Measurements from ENCODE around the gene ZNF524. TPM values are rescaled to one million over a fixed set of nuclear protein-coding genes. Genes with fewer than 3 reads are reported as not detected.

The ZNF524 gene
- total and polyA plus RNA-seq, 9 of the 15 experiments (the other 6 are each of a cell fraction or from before 2014, with no cell fraction given): 0.08 to 15.6 (median 2.9) TPM

DNA sequence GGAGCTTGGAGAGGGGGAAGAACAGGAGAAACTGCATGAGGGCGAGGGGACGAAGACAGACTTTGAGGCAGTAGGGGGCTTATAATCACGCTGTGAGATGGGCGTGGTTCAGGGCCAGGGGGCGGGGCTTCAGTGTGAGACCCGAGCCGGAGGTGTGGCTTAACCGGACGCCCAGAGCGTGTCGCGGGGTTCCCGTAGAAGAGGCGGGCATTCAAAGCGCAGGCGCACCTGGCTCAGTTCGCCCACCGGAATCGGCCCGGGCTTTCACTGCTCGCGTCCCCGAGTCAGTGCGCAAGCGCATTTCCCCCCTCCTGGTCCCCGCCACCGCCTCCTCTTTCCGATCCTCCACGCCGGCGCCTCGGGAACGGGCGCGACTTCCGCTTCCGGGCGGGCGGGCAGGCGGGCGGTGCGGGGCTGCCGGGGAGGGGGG is 5.1 kb downstream of the ZNF524 start (continued):
- TF ChIP-seq, protein P1, sequence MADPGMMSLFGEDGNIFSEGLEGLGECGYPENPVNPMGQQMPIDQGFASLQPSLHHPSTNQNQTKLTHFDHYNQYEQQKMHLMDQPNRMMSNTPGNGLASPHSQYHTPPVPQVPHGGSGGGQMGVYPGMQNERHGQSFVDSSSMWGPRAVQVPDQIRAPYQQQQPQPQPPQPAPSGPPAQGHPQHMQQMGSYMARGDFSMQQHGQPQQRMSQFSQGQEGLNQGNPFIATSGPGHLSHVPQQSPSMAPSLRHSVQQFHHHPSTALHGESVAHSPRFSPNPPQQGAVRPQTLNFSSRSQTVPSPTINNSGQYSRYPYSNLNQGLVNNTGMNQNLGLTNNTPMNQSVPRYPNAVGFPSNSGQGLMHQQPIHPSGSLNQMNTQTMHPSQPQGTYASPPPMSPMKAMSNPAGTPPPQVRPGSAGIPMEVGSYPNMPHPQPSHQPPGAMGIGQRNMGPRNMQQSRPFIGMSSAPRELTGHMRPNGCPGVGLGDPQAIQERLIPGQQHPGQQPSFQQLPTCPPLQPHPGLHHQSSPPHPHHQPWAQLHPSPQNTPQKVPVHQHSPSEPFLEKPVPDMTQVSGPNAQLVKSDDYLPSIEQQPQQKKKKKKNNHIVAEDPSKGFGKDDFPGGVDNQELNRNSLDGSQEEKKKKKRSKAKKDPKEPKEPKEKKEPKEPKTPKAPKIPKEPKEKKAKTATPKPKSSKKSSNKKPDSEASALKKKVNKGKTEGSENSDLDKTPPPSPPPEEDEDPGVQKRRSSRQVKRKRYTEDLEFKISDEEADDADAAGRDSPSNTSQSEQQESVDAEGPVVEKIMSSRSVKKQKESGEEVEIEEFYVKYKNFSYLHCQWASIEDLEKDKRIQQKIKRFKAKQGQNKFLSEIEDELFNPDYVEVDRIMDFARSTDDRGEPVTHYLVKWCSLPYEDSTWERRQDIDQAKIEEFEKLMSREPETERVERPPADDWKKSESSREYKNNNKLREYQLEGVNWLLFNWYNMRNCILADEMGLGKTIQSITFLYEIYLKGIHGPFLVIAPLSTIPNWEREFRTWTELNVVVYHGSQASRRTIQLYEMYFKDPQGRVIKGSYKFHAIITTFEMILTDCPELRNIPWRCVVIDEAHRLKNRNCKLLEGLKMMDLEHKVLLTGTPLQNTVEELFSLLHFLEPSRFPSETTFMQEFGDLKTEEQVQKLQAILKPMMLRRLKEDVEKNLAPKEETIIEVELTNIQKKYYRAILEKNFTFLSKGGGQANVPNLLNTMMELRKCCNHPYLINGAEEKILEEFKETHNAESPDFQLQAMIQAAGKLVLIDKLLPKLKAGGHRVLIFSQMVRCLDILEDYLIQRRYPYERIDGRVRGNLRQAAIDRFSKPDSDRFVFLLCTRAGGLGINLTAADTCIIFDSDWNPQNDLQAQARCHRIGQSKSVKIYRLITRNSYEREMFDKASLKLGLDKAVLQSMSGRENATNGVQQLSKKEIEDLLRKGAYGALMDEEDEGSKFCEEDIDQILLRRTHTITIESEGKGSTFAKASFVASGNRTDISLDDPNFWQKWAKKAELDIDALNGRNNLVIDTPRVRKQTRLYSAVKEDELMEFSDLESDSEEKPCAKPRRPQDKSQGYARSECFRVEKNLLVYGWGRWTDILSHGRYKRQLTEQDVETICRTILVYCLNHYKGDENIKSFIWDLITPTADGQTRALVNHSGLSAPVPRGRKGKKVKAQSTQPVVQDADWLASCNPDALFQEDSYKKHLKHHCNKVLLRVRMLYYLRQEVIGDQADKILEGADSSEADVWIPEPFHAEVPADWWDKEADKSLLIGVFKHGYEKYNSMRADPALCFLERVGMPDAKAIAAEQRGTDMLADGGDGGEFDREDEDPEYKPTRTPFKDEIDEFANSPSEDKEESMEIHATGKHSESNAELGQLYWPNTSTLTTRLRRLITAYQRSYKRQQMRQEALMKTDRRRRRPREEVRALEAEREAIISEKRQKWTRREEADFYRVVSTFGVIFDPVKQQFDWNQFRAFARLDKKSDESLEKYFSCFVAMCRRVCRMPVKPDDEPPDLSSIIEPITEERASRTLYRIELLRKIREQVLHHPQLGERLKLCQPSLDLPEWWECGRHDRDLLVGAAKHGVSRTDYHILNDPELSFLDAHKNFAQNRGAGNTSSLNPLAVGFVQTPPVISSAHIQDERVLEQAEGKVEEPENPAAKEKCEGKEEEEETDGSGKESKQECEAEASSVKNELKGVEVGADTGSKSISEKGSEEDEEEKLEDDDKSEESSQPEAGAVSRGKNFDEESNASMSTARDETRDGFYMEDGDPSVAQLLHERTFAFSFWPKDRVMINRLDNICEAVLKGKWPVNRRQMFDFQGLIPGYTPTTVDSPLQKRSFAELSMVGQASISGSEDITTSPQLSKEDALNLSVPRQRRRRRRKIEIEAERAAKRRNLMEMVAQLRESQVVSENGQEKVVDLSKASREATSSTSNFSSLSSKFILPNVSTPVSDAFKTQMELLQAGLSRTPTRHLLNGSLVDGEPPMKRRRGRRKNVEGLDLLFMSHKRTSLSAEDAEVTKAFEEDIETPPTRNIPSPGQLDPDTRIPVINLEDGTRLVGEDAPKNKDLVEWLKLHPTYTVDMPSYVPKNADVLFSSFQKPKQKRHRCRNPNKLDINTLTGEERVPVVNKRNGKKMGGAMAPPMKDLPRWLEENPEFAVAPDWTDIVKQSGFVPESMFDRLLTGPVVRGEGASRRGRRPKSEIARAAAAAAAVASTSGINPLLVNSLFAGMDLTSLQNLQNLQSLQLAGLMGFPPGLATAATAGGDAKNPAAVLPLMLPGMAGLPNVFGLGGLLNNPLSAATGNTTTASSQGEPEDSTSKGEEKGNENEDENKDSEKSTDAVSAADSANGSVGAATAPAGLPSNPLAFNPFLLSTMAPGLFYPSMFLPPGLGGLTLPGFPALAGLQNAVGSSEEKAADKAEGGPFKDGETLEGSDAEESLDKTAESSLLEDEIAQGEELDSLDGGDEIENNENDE (IDR thresholded peaks at IDR 0.05; ENCODE audit: low read depth, low read length): no peak
- TF ChIP-seq RAD21 (CRISPR knock-in tag; conservative IDR thresholded peaks at IDR 0.05 in 1 of 2, IDR thresholded peaks at IDR 0.05 in 1 of 2): no peak
- TF ChIP-seq RBFOX2 (IDR thresholded peaks at IDR 0.05; ENCODE audit: low read depth, low read length): peak; percentile 63
- no peak for TF ChIP-seq ZC3H11A (IDR thresholded peaks at IDR 0.05; ENCODE audit: low read depth, low read length)
- no peak for TF ChIP-seq TAF1 (IDR thresholded peaks at IDR 0.05; ENCODE audit: control insufficient read depth, extremely low read depth, insufficient read depth, low read length, severe bottlenecking)
- 0 out of 4 replicates have a peak, but pooled peaks of 1 of the 2 experiments have one; percentile 24 for TF ChIP-seq ETV6 (IDR thresholded peaks at IDR 0.05; ENCODE audit: borderline replicate concordance in 1 of 2, low read depth in 2 of 2, low read length in 1 of 2)
- no peak for TF ChIP-seq ETV6 (CRISPR knock-in tag; IDR thresholded peaks at IDR 0.05; ENCODE audit: borderline replicate concordance)
- TF ChIP-seq, protein P2, sequence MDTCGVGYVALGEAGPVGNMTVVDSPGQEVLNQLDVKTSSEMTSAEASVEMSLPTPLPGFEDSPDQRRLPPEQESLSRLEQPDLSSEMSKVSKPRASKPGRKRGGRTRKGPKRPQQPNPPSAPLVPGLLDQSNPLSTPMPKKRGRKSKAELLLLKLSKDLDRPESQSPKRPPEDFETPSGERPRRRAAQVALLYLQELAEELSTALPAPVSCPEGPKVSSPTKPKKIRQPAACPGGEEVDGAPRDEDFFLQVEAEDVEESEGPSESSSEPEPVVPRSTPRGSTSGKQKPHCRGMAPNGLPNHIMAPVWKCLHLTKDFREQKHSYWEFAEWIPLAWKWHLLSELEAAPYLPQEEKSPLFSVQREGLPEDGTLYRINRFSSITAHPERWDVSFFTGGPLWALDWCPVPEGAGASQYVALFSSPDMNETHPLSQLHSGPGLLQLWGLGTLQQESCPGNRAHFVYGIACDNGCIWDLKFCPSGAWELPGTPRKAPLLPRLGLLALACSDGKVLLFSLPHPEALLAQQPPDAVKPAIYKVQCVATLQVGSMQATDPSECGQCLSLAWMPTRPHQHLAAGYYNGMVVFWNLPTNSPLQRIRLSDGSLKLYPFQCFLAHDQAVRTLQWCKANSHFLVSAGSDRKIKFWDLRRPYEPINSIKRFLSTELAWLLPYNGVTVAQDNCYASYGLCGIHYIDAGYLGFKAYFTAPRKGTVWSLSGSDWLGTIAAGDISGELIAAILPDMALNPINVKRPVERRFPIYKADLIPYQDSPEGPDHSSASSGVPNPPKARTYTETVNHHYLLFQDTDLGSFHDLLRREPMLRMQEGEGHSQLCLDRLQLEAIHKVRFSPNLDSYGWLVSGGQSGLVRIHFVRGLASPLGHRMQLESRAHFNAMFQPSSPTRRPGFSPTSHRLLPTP (IDR thresholded peaks at IDR 0.05; ENCODE audit: borderline replicate concordance, extremely low read depth, insufficient read length): no peak
- TF ChIP-seq TARDBP (IDR thresholded peaks at IDR 0.05): no peak
- no peak for TF ChIP-seq ILF3 (IDR thresholded peaks at IDR 0.05; ENCODE audit: borderline replicate concordance)
- TF ChIP-seq GTF2E2 (tag; IDR thresholded peaks at IDR 0.05): no peak; the same call in 1 of the 2 replicates
- TF ChIP-seq, protein P3, sequence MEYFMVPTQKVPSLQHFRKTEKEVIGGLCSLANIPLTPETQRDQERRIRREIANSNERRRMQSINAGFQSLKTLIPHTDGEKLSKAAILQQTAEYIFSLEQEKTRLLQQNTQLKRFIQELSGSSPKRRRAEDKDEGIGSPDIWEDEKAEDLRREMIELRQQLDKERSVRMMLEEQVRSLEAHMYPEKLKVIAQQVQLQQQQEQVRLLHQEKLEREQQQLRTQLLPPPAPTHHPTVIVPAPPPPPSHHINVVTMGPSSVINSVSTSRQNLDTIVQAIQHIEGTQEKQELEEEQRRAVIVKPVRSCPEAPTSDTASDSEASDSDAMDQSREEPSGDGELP (CRISPR knock-in tag; IDR thresholded peaks at IDR 0.05; ENCODE audit: borderline replicate concordance): no peak; the same call in 1 of the 2 replicates
